Measurements from ENCODE around the gene AFAP1. TPM values are rescaled to one million over a fixed set of nuclear protein-coding genes. Genes with fewer than 3 reads are reported as not detected.

Gene AFAP1
- total RNA-seq, 2 experiments from 2014 or later: not detected

- DNase-seq (ENCODE audit: low spot score): no peak
- no peak overlapping the region for H3K4me2 ChIP-seq (ENCODE audit: low read length)
- no peak overlapping the region for H2AFZ ChIP-seq (ENCODE audit: low read length)
- no peak overlapping the region for H3K4me3 ChIP-seq (ENCODE audit: low read depth, low read length, poor library complexity, severe bottlenecking)
- H3K4me1 ChIP-seq (ENCODE audit: insufficient read depth, low read length, poor library complexity, severe bottlenecking): no peaks in the 10 kb centered on the region
- no peaks in the 10 kb centered on the region for H3K9me3 ChIP-seq (ENCODE audit: low read length)
- intact Hi-C loops (cut with micrococcal nuclease; ENCODE audit: unreplicated experiment): no loop called here
- ChIA-PET CTCF (ENCODE audit: unreplicated experiment) (no interaction called here), POLR2A (no interaction called here)
- H3K36me3 ChIP-seq (ENCODE audit: insufficient read depth, low read length): no peaks in the 10 kb centered on the region
- no TSS peak for BruUV-seq (replicated peaks)
- no peaks in the 10 kb centered on the region for H4K20me1 ChIP-seq (ENCODE audit: insufficient read depth, low read length)
- TF ChIP-seq EZH2phosphoT487 (IDR thresholded peaks at IDR 0.05; ENCODE audit: borderline replicate concordance, low read depth, low read length) (no peak), CTCF (conservative IDR thresholded peaks at IDR 0.05; ENCODE audit: low read length) (no peak)
- no peaks in the 10 kb centered on the region for H3K79me2 ChIP-seq (ENCODE audit: insufficient read depth, low read depth, low read length)
- H3K27ac ChIP-seq (ENCODE audit: low read depth, low read length, poor library complexity, severe bottlenecking): no peak overlapping the region
- no peaks in the 10 kb centered on the region for H3K9me2 ChIP-seq (ENCODE audit: insufficient read depth, low read length)
Measured at GRCh38 chr4:7938609-7939376, 868 bp downstream of the AFAP1 start.

DNA sequence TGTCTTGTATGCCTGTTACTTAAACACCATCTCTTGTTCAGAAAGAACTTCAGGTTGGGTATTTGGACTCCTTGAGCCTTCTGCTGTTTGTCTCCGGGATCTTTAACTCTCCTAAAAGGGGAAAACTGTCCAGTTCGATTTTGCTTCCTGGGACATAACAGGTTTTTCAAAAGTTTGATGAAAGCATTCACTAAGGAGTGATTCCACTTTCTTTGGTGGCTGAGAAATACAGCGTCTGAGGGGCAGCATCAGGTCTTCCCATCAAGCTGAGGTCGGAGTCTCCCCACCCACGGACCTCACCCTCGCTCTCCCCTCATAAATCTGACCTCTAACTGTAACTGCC, 1.4 kb downstream of the AFAP1 start:
- H2AFZ ChIP-seq (ENCODE audit: low read length): no peak overlapping the region
- no peaks in the 10 kb centered on the region for H4K20me1 ChIP-seq (ENCODE audit: insufficient read depth, low read length)
- H3K4me3 ChIP-seq (ENCODE audit: low read depth, low read length, poor library complexity, severe bottlenecking): no peak overlapping the region
- ChIA-PET CTCF (ENCODE audit: unreplicated experiment) (no interaction called here), POLR2A (no interaction called here)
- H3K9me2 ChIP-seq (ENCODE audit: insufficient read depth, low read length): no peaks in the 10 kb centered on the region
- H3K79me2 ChIP-seq (ENCODE audit: insufficient read depth, low read depth, low read length): no peaks in the 10 kb centered on the region
- no peak overlapping the region for H3K4me2 ChIP-seq (ENCODE audit: low read length)
- TF ChIP-seq EZH2phosphoT487 (IDR thresholded peaks at IDR 0.05; ENCODE audit: borderline replicate concordance, low read depth, low read length): no peak
- no peak for TF ChIP-seq CTCF (conservative IDR thresholded peaks at IDR 0.05; ENCODE audit: low read length)
- no peak for DNase-seq (ENCODE audit: low spot score)
- BruUV-seq (replicated peaks): no TSS peak
- no peaks in the 10 kb centered on the region for H3K36me3 ChIP-seq (ENCODE audit: insufficient read depth, low read length)
- no peaks in the 10 kb centered on the region for H3K4me1 ChIP-seq (ENCODE audit: insufficient read depth, low read length, poor library complexity, severe bottlenecking)
- no peaks in the 10 kb centered on the region for H3K9me3 ChIP-seq (ENCODE audit: low read length)
- no peak overlapping the region for H3K27ac ChIP-seq (ENCODE audit: low read depth, low read length, poor library complexity, severe bottlenecking)
- intact Hi-C loops (cut with micrococcal nuclease; ENCODE audit: unreplicated experiment): no loop called here

GRCh38 chr4:7937006-7937405, 2.7 kb downstream of the AFAP1 start:
- no peak overlapping the region for H3K4me2 ChIP-seq (ENCODE audit: low read length)

More at GRCh38 chr4:7937006-7937405, 2.7 kb downstream of the AFAP1 start:
- H3K27ac ChIP-seq (ENCODE audit: low read depth, low read length, poor library complexity, severe bottlenecking): no peak overlapping the region
- no peaks in the 10 kb centered on the region for H4K20me1 ChIP-seq (ENCODE audit: insufficient read depth, low read length)
- H3K36me3 ChIP-seq (ENCODE audit: insufficient read depth, low read length): no peaks in the 10 kb centered on the region
- no peak overlapping the region for H2AFZ ChIP-seq (ENCODE audit: low read length)
- DNase-seq (ENCODE audit: low spot score): no peak
- H3K4me1 ChIP-seq (ENCODE audit: insufficient read depth, low read length, poor library complexity, severe bottlenecking): no peaks in the 10 kb centered on the region
- ChIA-PET POLR2A (no interaction called here), CTCF (ENCODE audit: unreplicated experiment) (no interaction called here)
- H3K4me3 ChIP-seq (ENCODE audit: low read depth, low read length, poor library complexity, severe bottlenecking): no peak overlapping the region
- no peak for TF ChIP-seq CTCF (conservative IDR thresholded peaks at IDR 0.05; ENCODE audit: low read length)
- TF ChIP-seq EZH2phosphoT487 (IDR thresholded peaks at IDR 0.05; ENCODE audit: borderline replicate concordance, low read depth, low read length): no peak
- H3K9me3 ChIP-seq (ENCODE audit: low read length): no peaks in the 10 kb centered on the region
- intact Hi-C loops (cut with micrococcal nuclease; ENCODE audit: unreplicated experiment): no loop called here
- BruUV-seq (replicated peaks): no TSS peak
- H3K79me2 ChIP-seq (ENCODE audit: insufficient read depth, low read depth, low read length): no peaks in the 10 kb centered on the region
- no peaks in the 10 kb centered on the region for H3K9me2 ChIP-seq (ENCODE audit: insufficient read depth, low read length)
